HepG2 (cell line): ENCODE results near the gene NAPB. TPM values are rescaled to one million over a fixed set of nuclear protein-coding genes. Genes with fewer than 3 reads are reported as not detected.
A peak's percentile ranks its signal among the peaks of the same experiment; 100 is the strongest.

Experiments
- CCAR2 ChIP-seq: fragments of 200-400 bp; formaldehyde crosslinking; optimal IDR thresholded peaks from 2 replicates; pipeline ENCODE3; 2018; ENCODE audit warnings: low read depth, mild to moderate bottlenecking, low read length, moderate library complexity
- KAT8 ChIP-seq: IDR thresholded peaks from 2 replicates; pipeline ENCODE4 v1.6.1; 2016; ENCODE audit warnings: missing genetic modification reagents, missing compliant biosample characterization
- KDM4B ChIP-seq: sonication (generic); formaldehyde crosslinking; IDR thresholded peaks from 2 replicates; pipeline ENCODE4 v1.4.0; 2020; ENCODE audit warnings: missing genetic modification reagents
- LRRFIP1 ChIP-seq: sonication (generic); formaldehyde crosslinking; conservative IDR thresholded peaks from 2 replicates; pipeline ENCODE4 v1.4.0; 2020; ENCODE audit warnings: missing genetic modification reagents
- MTF2 ChIP-seq: sonication (generic); formaldehyde crosslinking; IDR thresholded peaks from 2 replicates; pipeline ENCODE4 v1.5.0; 2020; ENCODE audit warnings: missing genetic modification reagents, borderline replicate concordance
- NCOA1 ChIP-seq: sonication (generic); formaldehyde crosslinking; IDR thresholded peaks from 2 replicates; pipeline ENCODE4 v1.9.0; 2021; ENCODE audit warnings: missing genetic modification reagents
- NFATC3 ChIP-seq: sonication (generic); formaldehyde crosslinking; IDR thresholded peaks from 2 replicates; pipeline ENCODE4 v1.5.1; 2020; ENCODE audit warnings: mild to moderate bottlenecking, missing genetic modification reagents
- SMAD1 ChIP-seq: sonication (generic); formaldehyde crosslinking; IDR thresholded peaks from 2 replicates; pipeline ENCODE4 v1.4.0; 2020; ENCODE audit warnings: missing genetic modification reagents, low read depth, mild to moderate bottlenecking, borderline replicate concordance
- UBTF ChIP-seq: sonication (generic); formaldehyde crosslinking; IDR thresholded peaks from 2 replicates; pipeline ENCODE4 v1.4.0; 2020; ENCODE audit warnings: mild to moderate bottlenecking, missing genetic modification reagents
- WIZ ChIP-seq: sonication (generic); formaldehyde crosslinking; IDR thresholded peaks from 2 replicates; pipeline ENCODE4 v1.5.1; 2020; ENCODE audit warnings: mild to moderate bottlenecking, missing genetic modification reagents
- ZBED4 ChIP-seq: sonication (generic); formaldehyde crosslinking; IDR thresholded peaks from 2 replicates; pipeline ENCODE4 v1.4.0; 2020; ENCODE audit warnings: missing genetic modification reagents, borderline replicate concordance
- ZNF431 ChIP-seq: sonication (generic); formaldehyde crosslinking; IDR thresholded peaks from 2 replicates; pipeline ENCODE4 v1.9.0; 2022; ENCODE audit warnings: missing genetic modification reagents, low read depth, mild to moderate bottlenecking, borderline replicate concordance
- ZNF572 ChIP-seq: sonication (generic); formaldehyde crosslinking; IDR thresholded peaks from 2 replicates; pipeline ENCODE4 v1.5.1; 2020; ENCODE audit warnings: mild to moderate bottlenecking, missing genetic modification reagents
- ZNF660 ChIP-seq: sonication (generic); formaldehyde crosslinking; IDR thresholded peaks from 2 replicates; pipeline ENCODE4 v1.5.1; 2020; ENCODE audit warnings: mild to moderate bottlenecking, low read depth, missing genetic modification reagents, borderline replicate concordance
- polyA plus RNA-seq, 8 experiments: library from polyadenylated mRNA; depleted of rRNA in 3 of 8; stranded (reverse) in 7 of 8; unstranded in 1 of 8; fragments of >200 nt; fragmentation: Illumina TruSeq in 4 of 8; extraction: Trizol in 4 of 8; gene quantifications; 2 replicates each; pipeline versions ENCODE4 v1.2.1 to v1.2.3, GENCODE V29; 2011 to 2016; ENCODE audit warnings: low read depth in 4 of 8, missing spikeins in 1 of 8, mixed read lengths in 1 of 8; ENCODE audit not compliant: insufficient read depth in 1 of 8
- total RNA-seq, 5 experiments: library from RNA; depleted of rRNA; stranded (reverse); fragments of >200 nt; fragmentation: Illumina TruSeq; extraction: Trizol; gene quantifications; 2 replicates each; pipeline ENCODE4 v1.2.3, GENCODE V29; 2016; ENCODE audit warnings: low read depth in 1 of 5
- TF ChIP-seq, protein P1 (sequence below): sonication (generic); formaldehyde crosslinking; IDR thresholded peaks from 2 replicates; pipeline ENCODE4 v1.8.0; 2022; ENCODE audit warnings: mild to moderate bottlenecking, missing genetic modification reagents; ENCODE audit not compliant: insufficient replicate concordance
- TF ChIP-seq, protein P2 (sequence below): sonication (generic); formaldehyde crosslinking; IDR thresholded peaks from 2 replicates; pipeline ENCODE4 v1.8.1; 2023; ENCODE audit warnings: mild to moderate bottlenecking, inconsistent platforms, moderate library complexity, missing genetic modification reagents, borderline replicate concordance

Gene NAPB
- total and polyA plus RNA-seq, 2 of the 13 experiments (the other 11 are each of a cell fraction or from before 2014, with no cell fraction given) = 15.2 to 16.1 TPM

DNA sequence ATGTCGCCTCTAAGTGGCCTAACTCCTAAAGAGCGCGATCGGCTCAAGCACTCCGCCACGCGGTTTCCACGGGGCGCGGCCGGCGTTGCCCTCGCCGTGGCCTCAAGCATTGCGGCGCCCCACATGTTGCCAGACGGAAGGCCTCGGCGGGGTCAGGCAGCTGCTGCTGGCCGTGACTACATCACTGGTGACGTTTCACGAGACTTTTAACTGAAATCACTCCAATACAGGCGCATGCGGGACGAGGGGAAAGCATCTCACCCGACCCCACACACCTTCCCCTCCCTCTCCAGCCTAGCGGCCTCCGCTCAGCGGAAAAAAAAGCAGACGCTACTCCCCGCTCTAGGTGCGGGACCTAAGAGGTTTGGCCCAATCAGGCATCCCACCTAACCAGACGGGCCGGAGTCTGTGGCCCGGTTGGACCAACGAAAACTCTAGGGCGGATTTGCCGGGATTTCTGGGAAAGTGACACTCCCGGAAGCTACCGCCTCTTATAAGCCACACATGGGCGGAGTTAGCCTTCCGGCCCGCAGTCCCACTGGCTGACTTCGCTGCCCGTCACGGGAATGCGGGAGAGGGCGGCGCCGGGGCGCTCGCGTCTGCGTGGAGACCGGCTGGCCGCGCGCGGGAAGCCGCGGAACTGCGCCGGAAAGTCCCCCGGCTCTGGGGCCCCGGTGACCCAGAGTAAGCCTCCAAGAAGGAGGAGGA lies 70.9 kb downstream of the NAPB start, which contains the start of gene NXT1 (continued):
- peak; percentile 72 for TF ChIP-seq UBTF (CRISPR knock-in tag)
- TF ChIP-seq SMAD1 (CRISPR knock-in tag) = peak; percentile 54; the same call in 1 of the 2 replicates
- peak; percentile 92 for TF ChIP-seq KAT8
- TF ChIP-seq ZNF660 = no peak
- TF ChIP-seq, protein P1, sequence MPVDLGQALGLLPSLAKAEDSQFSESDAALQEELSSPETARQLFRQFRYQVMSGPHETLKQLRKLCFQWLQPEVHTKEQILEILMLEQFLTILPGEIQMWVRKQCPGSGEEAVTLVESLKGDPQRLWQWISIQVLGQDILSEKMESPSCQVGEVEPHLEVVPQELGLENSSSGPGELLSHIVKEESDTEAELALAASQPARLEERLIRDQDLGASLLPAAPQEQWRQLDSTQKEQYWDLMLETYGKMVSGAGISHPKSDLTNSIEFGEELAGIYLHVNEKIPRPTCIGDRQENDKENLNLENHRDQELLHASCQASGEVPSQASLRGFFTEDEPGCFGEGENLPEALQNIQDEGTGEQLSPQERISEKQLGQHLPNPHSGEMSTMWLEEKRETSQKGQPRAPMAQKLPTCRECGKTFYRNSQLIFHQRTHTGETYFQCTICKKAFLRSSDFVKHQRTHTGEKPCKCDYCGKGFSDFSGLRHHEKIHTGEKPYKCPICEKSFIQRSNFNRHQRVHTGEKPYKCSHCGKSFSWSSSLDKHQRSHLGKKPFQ = peak; percentile 41
- no peak for TF ChIP-seq KDM4B (CRISPR knock-in tag)
- TF ChIP-seq WIZ (CRISPR knock-in tag) = no peak; the same call in none of the 2 replicates
- TF ChIP-seq, protein P2, sequence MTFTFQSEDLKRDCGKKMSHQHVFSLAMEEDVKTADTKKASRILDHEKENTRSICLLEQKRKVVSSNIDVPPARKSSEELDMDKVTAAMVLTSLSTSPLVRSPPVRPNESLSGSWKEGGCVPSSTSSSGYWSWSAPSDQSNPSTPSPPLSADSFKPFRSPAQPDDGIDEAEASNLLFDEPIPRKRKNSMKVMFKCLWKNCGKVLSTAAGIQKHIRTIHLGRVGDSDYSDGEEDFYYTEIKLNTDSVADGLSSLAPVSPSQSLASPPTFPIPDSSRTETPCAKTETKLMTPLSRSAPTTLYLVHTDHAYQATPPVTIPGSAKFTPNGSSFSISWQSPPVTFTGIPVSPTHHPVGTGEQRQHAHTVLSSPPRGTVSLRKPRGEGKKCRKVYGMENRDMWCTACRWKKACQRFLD (CRISPR knock-in tag) = no peak
- 0 out of 2 replicates have a peak, but pooled peaks have one; percentile 27 for TF ChIP-seq ZNF572 (CRISPR knock-in tag)
- TF ChIP-seq NFATC3 (CRISPR knock-in tag) = no peak
- no peak; the same call in 1 of the 2 replicates for TF ChIP-seq MTF2 (CRISPR knock-in tag)
- TF ChIP-seq ZBED4 (CRISPR knock-in tag) = peak; percentile 98
- TF ChIP-seq ZNF431 = peak; percentile 85
- TF ChIP-seq LRRFIP1 (CRISPR knock-in tag) = no peak
- peak; percentile 88 for TF ChIP-seq CCAR2
- TF ChIP-seq NCOA1 (CRISPR knock-in tag) = no peak; the same call in 1 of the 2 replicates
